ENCODE results near the gene SPINDOC. TPM values are rescaled to one million over a fixed set of nuclear protein-coding genes. Genes with fewer than 3 reads are reported as not detected.
A peak's percentile ranks its signal among the peaks of the same experiment; 100 is the strongest.

SPINDOC gene
- total RNA-seq, 1 experiment from 2014 or later, result 17.1 TPM

DNA sequence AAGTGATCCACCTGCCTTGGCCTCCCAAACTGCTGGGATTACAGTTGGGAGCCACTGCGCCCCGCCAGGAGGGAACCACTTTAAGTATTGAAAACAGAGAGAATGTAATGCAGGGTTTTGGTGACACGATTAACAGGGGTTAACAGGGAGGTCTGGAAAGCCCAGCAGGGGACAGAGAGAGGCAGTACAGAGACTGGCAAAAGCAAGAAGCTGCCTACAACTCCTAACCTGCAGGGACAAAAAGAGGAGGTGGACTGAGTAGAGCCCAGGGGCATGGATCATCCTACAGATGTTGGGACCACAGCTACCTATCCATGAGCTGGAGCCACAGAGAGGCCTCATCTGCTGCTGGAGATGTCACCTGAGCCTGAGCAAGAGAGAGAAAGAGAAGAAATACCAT, 1.7 kb upstream of the SPINDOC start:
- TF ChIP-seq, protein P1, sequence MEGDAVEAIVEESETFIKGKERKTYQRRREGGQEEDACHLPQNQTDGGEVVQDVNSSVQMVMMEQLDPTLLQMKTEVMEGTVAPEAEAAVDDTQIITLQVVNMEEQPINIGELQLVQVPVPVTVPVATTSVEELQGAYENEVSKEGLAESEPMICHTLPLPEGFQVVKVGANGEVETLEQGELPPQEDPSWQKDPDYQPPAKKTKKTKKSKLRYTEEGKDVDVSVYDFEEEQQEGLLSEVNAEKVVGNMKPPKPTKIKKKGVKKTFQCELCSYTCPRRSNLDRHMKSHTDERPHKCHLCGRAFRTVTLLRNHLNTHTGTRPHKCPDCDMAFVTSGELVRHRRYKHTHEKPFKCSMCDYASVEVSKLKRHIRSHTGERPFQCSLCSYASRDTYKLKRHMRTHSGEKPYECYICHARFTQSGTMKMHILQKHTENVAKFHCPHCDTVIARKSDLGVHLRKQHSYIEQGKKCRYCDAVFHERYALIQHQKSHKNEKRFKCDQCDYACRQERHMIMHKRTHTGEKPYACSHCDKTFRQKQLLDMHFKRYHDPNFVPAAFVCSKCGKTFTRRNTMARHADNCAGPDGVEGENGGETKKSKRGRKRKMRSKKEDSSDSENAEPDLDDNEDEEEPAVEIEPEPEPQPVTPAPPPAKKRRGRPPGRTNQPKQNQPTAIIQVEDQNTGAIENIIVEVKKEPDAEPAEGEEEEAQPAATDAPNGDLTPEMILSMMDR (IDR thresholded peaks at IDR 0.05; ENCODE audit: unreplicated experiment), result no peak
- peaks cover 24% of the 10 kb centered on the region for H3K4me1 Mint-ChIP-seq (ENCODE audit: insufficient read depth, unreplicated experiment)
- CTCF ChIA-PET, result interaction anchor here (0.6 to 2.0 kb wide), 2 partner anchors 43 to 1491 kb away, joined by 3 to 6 read pairs; partner anchors contain the start of gene ZFTA
- no peak overlapping the region for H3K4me3 Mint-ChIP-seq (ENCODE audit: unreplicated experiment)
- H3K36me3 Mint-ChIP-seq (ENCODE audit: insufficient read depth, unreplicated experiment), result peaks cover 15% of the 10 kb centered on the region
- H3K27me3 Mint-ChIP-seq (ENCODE audit: insufficient read depth, unreplicated experiment), result no peaks in the 10 kb centered on the region
- no peaks in the 10 kb centered on the region for H3K9me3 Mint-ChIP-seq (ENCODE audit: unreplicated experiment)
- no peak overlapping the region for H3K27ac Mint-ChIP-seq (ENCODE audit: low read depth, unreplicated experiment)
- DNase-seq (ENCODE audit: unreplicated experiment), result no peak
- intact Hi-C loops (cut with micrococcal nuclease), result no loop called here
- POLR2A ChIA-PET, result interaction anchor here (1.6 kb wide), 1 partner anchor 9 kb away, joined by 7 read pairs; no protein-coding TSS in a partner anchor
- no TSS peak for BruUV-seq (replicated peaks)

DNA sequence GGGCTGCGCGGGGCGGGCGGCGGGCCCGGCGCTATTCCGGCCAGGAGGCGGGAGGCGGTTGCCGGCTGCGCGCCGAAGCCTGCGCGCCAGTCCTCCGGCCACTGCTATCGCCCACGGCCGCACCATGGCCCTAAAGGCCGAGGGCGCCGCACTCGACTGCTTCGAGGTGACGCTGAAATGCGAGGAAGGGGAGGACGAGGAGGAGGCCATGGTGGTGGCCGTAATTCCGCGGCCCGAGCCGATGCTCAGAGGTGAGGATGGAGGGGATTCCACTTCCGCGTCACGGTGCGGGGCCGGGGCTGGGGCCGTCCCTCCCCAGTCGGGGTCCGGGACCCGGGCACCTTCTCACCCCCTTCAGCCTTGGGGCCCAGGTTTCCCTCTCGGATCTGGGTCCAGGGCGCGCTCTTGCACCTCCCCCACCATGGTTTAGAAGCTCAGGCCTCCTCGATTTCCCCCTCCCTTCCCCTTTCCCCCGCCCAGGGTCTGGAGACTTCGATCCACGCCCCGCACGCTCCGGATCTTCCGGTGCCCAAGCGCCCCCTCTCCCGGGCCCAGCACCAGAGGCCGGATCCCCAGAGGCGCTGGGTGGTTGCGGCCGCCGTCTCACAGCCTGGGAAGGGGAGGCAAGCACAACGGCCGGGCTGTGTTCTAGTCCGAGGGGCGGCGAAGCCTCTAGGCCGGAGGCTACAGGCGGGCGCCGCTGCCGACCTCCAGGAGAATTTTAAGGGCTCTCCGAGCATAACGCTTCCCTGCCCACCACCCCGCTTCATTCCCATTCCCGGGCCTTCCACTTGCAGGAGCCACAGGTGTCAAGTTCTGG, 517 bp downstream of the SPINDOC start:
- Mint-ChIP-seq H3K4me3 (ENCODE audit: unreplicated experiment) (peak overlapping the region; percentile 75), H3K27me3 (ENCODE audit: insufficient read depth, unreplicated experiment) (no peaks in the 10 kb centered on the region), H3K4me1 (ENCODE audit: insufficient read depth, unreplicated experiment) (peaks cover 26% of the 10 kb centered on the region), H3K36me3 (ENCODE audit: insufficient read depth, unreplicated experiment) (peaks cover 28% of the 10 kb centered on the region), H3K9me3 (ENCODE audit: unreplicated experiment) (no peaks in the 10 kb centered on the region), H3K27ac (ENCODE audit: low read depth, unreplicated experiment) (no peak overlapping the region)
- ChIA-PET CTCF (interaction anchor here (0.6 to 0.8 kb wide), 4 partner anchors 17 to 1107 kb away, joined by 3 to 4 read pairs (median 3); no protein-coding TSS in a partner anchor), POLR2A (interaction anchor here (0.6 to 1.5 kb wide), 6 partner anchors 11 to 140 kb away, joined by 3 to 16 read pairs (median 4); partner anchors contain the start of genes MARK2, NAA40 and ZFTA)
- no TSS peak for BruUV-seq (replicated peaks)
- intact Hi-C loops (cut with micrococcal nuclease), result loop anchor here (2.0 kb wide), 1 partner anchor 47 kb away; no protein-coding TSS in a partner anchor
- TF ChIP-seq, protein P1 (IDR thresholded peaks at IDR 0.05; ENCODE audit: unreplicated experiment), result no peak
- DNase-seq (ENCODE audit: unreplicated experiment), result peak; percentile 40

DNA sequence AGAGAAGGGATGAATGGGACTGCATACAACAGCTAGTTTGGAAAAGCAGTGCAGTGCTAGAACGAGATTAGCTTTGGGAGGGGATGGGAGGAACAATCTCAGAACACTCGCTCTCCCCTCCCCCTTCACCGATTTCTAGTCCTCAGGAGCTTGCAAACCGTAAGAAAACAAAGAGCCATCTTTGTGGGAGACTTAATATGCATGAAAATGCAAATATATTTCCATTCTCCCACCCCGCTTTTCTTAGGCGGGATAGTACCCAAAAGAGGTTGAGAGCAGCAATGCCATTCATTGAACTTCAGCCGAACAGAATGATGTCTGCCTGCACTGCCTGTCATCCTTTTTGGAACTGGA, 1.1 kb downstream of the SPINDOC start:
- Mint-ChIP-seq H3K27me3 (ENCODE audit: insufficient read depth, unreplicated experiment) (no peaks in the 10 kb centered on the region), H3K27ac (ENCODE audit: low read depth, unreplicated experiment) (no peak overlapping the region), H3K36me3 (ENCODE audit: insufficient read depth, unreplicated experiment) (peaks cover 34% of the 10 kb centered on the region), H3K4me3 (ENCODE audit: unreplicated experiment) (peak overlapping the region; percentile 75), H3K9me3 (ENCODE audit: unreplicated experiment) (no peaks in the 10 kb centered on the region), H3K4me1 (ENCODE audit: insufficient read depth, unreplicated experiment) (peaks cover 26% of the 10 kb centered on the region)
- BruUV-seq (replicated peaks), result TSS peak; percentile 55
- DNase-seq (ENCODE audit: unreplicated experiment), result no peak
- ChIA-PET POLR2A (interaction anchor here (0.6 to 1.5 kb wide), 6 partner anchors 11 to 124 kb away, joined by 3 to 16 read pairs (median 4); partner anchors contain the start of genes MARK2, NAA40 and ZFTA), CTCF (interaction anchor here (0.6 to 0.8 kb wide), 5 partner anchors 16 to 1108 kb away, joined by 3 to 4 read pairs (median 3); no protein-coding TSS in a partner anchor)
- intact Hi-C loops (cut with micrococcal nuclease), result loop anchor here (2.0 kb wide), 1 partner anchor 48 kb away; no protein-coding TSS in a partner anchor
- TF ChIP-seq, protein P1 (IDR thresholded peaks at IDR 0.05; ENCODE audit: unreplicated experiment), result no peak

DNA sequence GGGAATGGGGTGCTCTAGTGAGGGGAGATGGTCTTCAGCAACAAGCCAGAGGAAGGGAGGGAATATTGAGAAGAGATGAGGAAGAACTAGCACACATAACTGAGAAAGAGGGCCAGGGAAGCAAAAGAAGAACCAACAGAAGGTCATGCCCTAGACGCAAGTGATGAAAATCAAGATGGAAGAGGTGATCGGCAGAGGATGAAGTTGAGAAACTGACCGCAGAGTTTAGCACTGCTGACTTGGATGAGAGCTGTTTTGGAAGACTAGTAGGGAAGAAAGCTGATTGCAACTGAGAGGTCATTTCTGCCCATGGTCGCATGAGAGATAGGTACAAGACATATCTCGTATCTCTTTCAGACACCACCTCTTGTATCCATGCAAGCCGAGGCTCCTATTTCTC, 2.9 kb downstream of the SPINDOC start:
- POLR2A ChIA-PET, result no interaction called here
- CTCF ChIA-PET, result interaction anchor here (0.5 to 3.6 kb wide), 6 partner anchors 12 to 538 kb away, joined by 3 to 22 read pairs (median 3); no protein-coding TSS in a partner anchor
- H3K9me3 Mint-ChIP-seq (ENCODE audit: unreplicated experiment), result no peaks in the 10 kb centered on the region
- TF ChIP-seq, protein P1 (IDR thresholded peaks at IDR 0.05; ENCODE audit: unreplicated experiment), result no peak
- BruUV-seq (replicated peaks), result no TSS peak
- peaks cover 26% of the 10 kb centered on the region for H3K4me1 Mint-ChIP-seq (ENCODE audit: insufficient read depth, unreplicated experiment)
- no peak overlapping the region for H3K4me3 Mint-ChIP-seq (ENCODE audit: unreplicated experiment)
- no peaks in the 10 kb centered on the region for H3K27me3 Mint-ChIP-seq (ENCODE audit: insufficient read depth, unreplicated experiment)
- no peak overlapping the region for H3K27ac Mint-ChIP-seq (ENCODE audit: low read depth, unreplicated experiment)
- DNase-seq (ENCODE audit: unreplicated experiment), result no peak
- intact Hi-C loops (cut with micrococcal nuclease), result no loop called here
- H3K36me3 Mint-ChIP-seq (ENCODE audit: insufficient read depth, unreplicated experiment), result peaks cover 52% of the 10 kb centered on the region
